ENCODE measurements around the gene NARS2. TPM values are rescaled to one million over a fixed set of nuclear protein-coding genes. Genes with fewer than 3 reads are reported as not detected.

The NARS2 gene
- total RNA-seq, 1 donor from 2014 or later, result 17.5 TPM

DNA sequence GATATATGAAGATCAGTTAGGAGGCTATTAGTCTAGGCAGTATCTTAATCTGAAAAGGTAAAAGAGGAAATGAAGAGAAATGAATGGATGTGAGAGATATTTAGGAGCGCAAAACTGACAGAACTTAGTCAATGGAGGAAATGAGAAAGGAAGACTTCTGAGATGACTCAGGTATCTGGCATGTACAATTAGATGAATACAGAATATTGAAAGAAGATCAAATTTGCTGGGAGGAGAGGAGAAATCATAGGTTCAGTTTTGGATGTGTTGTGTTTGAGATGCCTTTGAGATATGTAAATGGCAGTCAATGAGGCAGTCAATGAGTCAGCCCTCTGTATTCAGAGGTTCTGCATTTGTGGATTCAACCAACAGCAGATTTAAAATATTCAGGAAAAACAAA, 114.2 kb downstream of the NARS2 start:
- Histone ChIP-seq H3K27me3 (ENCODE audit: low read depth) (no peaks in the 10 kb centered on the region), H3K4me3 (no peak overlapping the region), H3K36me3 (peaks cover 45% of the 10 kb centered on the region), H3K4me1 (no peaks in the 10 kb centered on the region), H3K9me3 (replicated peaks) (no peaks in the 10 kb centered on the region), H3K27ac (replicated peaks) (no peak overlapping the region)
- intact Hi-C loops (cut with micrococcal nuclease), result no loop called here
- TF ChIP-seq, protein P1, sequence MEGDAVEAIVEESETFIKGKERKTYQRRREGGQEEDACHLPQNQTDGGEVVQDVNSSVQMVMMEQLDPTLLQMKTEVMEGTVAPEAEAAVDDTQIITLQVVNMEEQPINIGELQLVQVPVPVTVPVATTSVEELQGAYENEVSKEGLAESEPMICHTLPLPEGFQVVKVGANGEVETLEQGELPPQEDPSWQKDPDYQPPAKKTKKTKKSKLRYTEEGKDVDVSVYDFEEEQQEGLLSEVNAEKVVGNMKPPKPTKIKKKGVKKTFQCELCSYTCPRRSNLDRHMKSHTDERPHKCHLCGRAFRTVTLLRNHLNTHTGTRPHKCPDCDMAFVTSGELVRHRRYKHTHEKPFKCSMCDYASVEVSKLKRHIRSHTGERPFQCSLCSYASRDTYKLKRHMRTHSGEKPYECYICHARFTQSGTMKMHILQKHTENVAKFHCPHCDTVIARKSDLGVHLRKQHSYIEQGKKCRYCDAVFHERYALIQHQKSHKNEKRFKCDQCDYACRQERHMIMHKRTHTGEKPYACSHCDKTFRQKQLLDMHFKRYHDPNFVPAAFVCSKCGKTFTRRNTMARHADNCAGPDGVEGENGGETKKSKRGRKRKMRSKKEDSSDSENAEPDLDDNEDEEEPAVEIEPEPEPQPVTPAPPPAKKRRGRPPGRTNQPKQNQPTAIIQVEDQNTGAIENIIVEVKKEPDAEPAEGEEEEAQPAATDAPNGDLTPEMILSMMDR (IDR thresholded peaks at IDR 0.05; ENCODE audit: borderline replicate concordance), result no peak
- DNase-seq, result no peak

GRCh38 chr11:78459738-78460137, 114.9 kb downstream of the NARS2 start:
- H3K27ac ChIP-seq (replicated peaks), result no peak overlapping the region
- H3K27me3 ChIP-seq (ENCODE audit: low read depth), result no peaks in the 10 kb centered on the region
- H3K4me3 ChIP-seq, result no peak overlapping the region
- no peaks in the 10 kb centered on the region for H3K9me3 ChIP-seq (replicated peaks)
- TF ChIP-seq, protein P1 (IDR thresholded peaks at IDR 0.05; ENCODE audit: borderline replicate concordance), result no peak
- DNase-seq, result no peak
- intact Hi-C loops (cut with micrococcal nuclease), result no loop called here
- H3K36me3 ChIP-seq, result peaks cover 40% of the 10 kb centered on the region
- no peaks in the 10 kb centered on the region for H3K4me1 ChIP-seq

DNA sequence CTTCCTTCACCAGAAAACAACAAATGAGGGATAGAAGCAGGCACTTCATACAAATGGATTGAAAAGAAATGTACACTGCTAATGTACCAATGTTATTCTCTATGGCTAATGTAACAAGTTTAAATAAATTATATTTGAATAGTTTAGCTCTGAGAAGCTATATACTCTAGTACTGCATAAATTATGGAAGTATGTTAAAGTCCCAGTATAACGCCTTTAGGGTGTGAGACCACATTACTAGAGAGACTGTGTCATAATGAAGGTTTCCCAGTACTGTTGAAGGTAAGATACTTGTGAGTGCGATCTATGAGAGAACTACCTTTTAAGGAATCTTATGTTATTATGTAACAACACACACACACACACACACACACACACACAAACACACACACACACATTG, 117.2 kb downstream of the NARS2 start:
- H3K4me1 ChIP-seq, result no peaks in the 10 kb centered on the region
- no peak for DNase-seq
- no peak overlapping the region for H3K4me3 ChIP-seq
- no peaks in the 10 kb centered on the region for H3K27me3 ChIP-seq (ENCODE audit: low read depth)
- H3K9me3 ChIP-seq (replicated peaks), result no peaks in the 10 kb centered on the region
- H3K27ac ChIP-seq (replicated peaks), result no peak overlapping the region
- intact Hi-C loops (cut with micrococcal nuclease), result no loop called here
- peaks cover 27% of the 10 kb centered on the region for H3K36me3 ChIP-seq
- TF ChIP-seq, protein P1 (IDR thresholded peaks at IDR 0.05; ENCODE audit: borderline replicate concordance), result no peak

DNA sequence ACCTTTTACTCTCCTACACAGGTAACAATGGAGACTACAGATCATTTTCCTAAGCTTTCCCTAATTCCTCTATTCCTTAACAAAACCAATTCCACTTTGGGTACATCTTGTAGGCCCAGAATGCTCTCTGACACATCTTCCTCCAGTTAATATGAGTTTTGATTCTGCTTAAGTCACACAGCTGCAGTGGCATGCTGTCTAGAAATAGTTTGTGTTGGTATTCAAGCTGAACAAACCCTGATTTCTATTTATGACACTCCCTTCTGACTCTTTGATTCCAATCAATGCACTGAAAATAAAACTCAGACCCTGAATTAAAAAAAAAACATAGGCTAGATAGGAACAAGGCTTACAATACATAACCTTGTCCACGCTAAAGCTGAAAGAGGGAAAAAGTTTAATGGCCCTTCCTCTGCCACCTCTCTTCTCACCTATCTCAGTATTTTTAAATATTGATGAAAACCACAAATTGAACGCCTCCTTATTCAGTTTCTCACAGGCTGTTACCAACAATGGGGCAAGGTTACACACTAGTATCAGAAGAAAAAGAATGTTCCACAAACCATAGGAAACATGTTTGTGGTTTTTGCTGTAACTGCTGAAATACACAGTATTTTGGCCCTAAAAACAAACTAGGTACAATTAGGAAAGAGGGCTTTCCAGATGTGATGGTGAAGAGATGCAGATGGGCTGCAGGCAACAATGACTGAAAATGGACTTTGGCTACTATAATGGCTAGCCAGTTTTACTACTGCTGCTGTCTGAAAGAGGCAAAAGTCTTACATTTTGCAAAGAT, 121.3 kb downstream of the NARS2 start:
- no peak overlapping the region for H3K27ac ChIP-seq (replicated peaks)
- TF ChIP-seq, protein P1 (IDR thresholded peaks at IDR 0.05; ENCODE audit: borderline replicate concordance), result no peak
- no peak for DNase-seq
- intact Hi-C loops (cut with micrococcal nuclease), result no loop called here
- H3K9me3 ChIP-seq (replicated peaks), result no peaks in the 10 kb centered on the region
- H3K4me1 ChIP-seq, result no peaks in the 10 kb centered on the region
- H3K27me3 ChIP-seq (ENCODE audit: low read depth), result no peaks in the 10 kb centered on the region
- H3K4me3 ChIP-seq, result no peak overlapping the region
- no peaks in the 10 kb centered on the region for H3K36me3 ChIP-seq

GRCh38 chr11:78451371-78452150, 123.1 kb downstream of the NARS2 start:
- Histone ChIP-seq H3K4me1 (no peaks in the 10 kb centered on the region), H3K27ac (replicated peaks) (no peak overlapping the region), H3K27me3 (ENCODE audit: low read depth) (no peaks in the 10 kb centered on the region), H3K4me3 (no peak overlapping the region), H3K9me3 (replicated peaks) (no peaks in the 10 kb centered on the region), H3K36me3 (no peaks in the 10 kb centered on the region)
- intact Hi-C loops (cut with micrococcal nuclease), result no loop called here
- TF ChIP-seq, protein P1 (IDR thresholded peaks at IDR 0.05; ENCODE audit: borderline replicate concordance), result no peak
- DNase-seq, result no peak
